Breast epithelium (tissue), 4 donors: ENCODE data around the gene FLT4. TPM values are rescaled to one million over a fixed set of nuclear protein-coding genes. Genes with fewer than 3 reads are reported as not detected.

Source experiments
- DNase-seq, 2 donors: peaks; one replicate each; pipeline ENCODE4 v3.0.0-alpha.2; 2019; ENCODE audit warnings: low spot score in 2 of 2
- H3K27ac ChIP-seq, 2 donors: fragments of 200-600 bp; sonication (generic) in 1 of 2; one replicate each; pipeline ENCODE4 v1.5.1; 2016 to 2019; ENCODE audit warnings: mild to moderate bottlenecking in 1 of 2
- H3K27me3 ChIP-seq, 2 donors: fragments of 200-600 bp; sonication (generic) in 1 of 2; one replicate each; pipeline versions ENCODE4 v1.5.1 to v1.6.0; 2017 to 2019; ENCODE audit warnings: control low read depth in 1 of 2, mild to moderate bottlenecking in 1 of 2
- H3K36me3 ChIP-seq: fragments of 200-600 bp; one replicate; pipeline ENCODE4 v1.5.1; 2019
- H3K4me1 ChIP-seq, 2 donors: fragments of 200-600 bp; sonication (generic); one replicate each; pipeline ENCODE4 v1.5.1; 2016 to 2019; ENCODE audit warnings: control low read depth in 1 of 2
- H3K4me3 ChIP-seq, 3 donors: fragments of 200-600 bp; sonication (generic); 1 replicate in 2 of 3; 2 replicates in 1 of 3; pipeline ENCODE4 v1.5.1; 2016 to 2019; ENCODE audit warnings: mild to moderate bottlenecking in 3 of 3, moderate library complexity in 2 of 3
- H3K9me3 ChIP-seq, 2 donors: fragments of 200-600 bp; sonication (generic) in 1 of 2; one replicate each; pipeline ENCODE4 v1.5.1; 2016 to 2019; ENCODE audit warnings: control low read depth in 1 of 2
- POLR2A ChIP-seq: fragments of 450-650 bp; IDR thresholded peaks from one replicate; pipeline ENCODE4 v1.6.1; 2016; ENCODE audit warnings: antibody characterized with exemption, mild to moderate bottlenecking, moderate library complexity
- POLR2AphosphoS5 ChIP-seq, 3 donors: sonication (generic); formaldehyde crosslinking; IDR thresholded peaks; one replicate each; pipeline ENCODE4 v1.6.1; 2017; ENCODE audit warnings: antibody characterized with exemption in 3 of 3
- intact Hi-C: fragments of 100-400 bp; cut with DNase I; formaldehyde crosslinking; loops from one replicate; pipeline ENCODE4 v1.15.1; 2023; ENCODE audit warnings: low total_unique reads
- total RNA-seq, 3 donors: library from RNA; depleted of rRNA; stranded (reverse); fragments of >200 nt; gene quantifications; one replicate each; pipeline ENCODE4 v1.1.0, GENCODE V29; 2016
- TF ChIP-seq, protein P1 (sequence below), 3 donors: fragments of 450-650 bp; IDR thresholded peaks; one replicate each; pipeline ENCODE4 v1.5.1; 2016 to 2017; ENCODE audit warnings: antibody characterized with exemption in 3 of 3, mild to moderate bottlenecking in 3 of 3, moderate library complexity in 3 of 3

The FLT4 gene
- total RNA-seq, 3 donors from 2014 or later: 4.3 to 35.7 (median 7.9) TPM

DNA sequence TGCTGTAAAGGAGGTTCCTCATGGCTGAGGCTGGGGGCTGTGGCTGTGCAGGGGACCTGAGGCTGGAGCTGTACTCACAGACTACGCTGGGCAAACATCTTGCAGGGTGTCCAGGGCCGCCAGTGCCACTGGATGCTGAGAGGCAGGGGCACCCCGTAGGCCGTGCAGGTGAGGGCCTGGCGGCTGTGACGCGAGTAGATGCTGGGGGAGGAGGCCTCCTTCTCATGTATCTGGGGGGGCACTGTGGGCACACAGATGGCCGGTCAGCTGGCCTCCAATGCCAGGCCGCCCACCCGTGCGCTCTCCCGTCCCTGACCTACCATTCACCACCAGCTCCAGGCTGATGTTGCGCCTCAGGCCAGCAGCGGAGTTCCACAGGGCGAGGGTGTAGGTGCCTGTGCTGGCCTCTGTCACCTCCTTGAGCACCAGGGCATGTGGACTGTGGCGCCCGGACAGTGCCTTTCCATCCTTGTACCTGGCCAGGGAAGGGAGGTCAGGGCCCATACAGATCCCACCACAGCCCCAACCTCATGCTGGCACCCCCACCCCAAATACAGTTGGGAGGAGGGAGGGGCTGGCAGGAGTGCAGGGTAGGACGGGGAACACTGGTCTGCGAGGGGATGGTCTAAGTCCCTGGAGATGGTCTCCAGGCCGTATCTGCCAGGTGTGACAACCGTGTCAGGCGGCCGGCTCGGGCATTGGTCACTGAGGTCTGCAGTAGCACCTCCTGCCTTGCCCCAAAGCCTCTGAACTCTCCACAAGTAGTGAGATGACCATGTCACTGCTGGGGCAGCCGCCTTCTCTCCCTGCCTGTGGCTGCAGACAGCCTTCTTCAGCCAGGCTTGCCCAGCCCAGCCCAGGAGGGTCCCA is 23.4 kb downstream of the FLT4 start:
- Histone ChIP-seq H3K36me3 (no peaks in the 10 kb centered on the region), H3K9me3 (no peaks in the 10 kb centered on the region), H3K4me1 (no peaks in the 10 kb centered on the region), H3K27ac (no peak overlapping the region), H3K27me3 (no peaks in the 10 kb centered on the region), H3K4me3 (no peak overlapping the region)
- TF ChIP-seq, protein P1, sequence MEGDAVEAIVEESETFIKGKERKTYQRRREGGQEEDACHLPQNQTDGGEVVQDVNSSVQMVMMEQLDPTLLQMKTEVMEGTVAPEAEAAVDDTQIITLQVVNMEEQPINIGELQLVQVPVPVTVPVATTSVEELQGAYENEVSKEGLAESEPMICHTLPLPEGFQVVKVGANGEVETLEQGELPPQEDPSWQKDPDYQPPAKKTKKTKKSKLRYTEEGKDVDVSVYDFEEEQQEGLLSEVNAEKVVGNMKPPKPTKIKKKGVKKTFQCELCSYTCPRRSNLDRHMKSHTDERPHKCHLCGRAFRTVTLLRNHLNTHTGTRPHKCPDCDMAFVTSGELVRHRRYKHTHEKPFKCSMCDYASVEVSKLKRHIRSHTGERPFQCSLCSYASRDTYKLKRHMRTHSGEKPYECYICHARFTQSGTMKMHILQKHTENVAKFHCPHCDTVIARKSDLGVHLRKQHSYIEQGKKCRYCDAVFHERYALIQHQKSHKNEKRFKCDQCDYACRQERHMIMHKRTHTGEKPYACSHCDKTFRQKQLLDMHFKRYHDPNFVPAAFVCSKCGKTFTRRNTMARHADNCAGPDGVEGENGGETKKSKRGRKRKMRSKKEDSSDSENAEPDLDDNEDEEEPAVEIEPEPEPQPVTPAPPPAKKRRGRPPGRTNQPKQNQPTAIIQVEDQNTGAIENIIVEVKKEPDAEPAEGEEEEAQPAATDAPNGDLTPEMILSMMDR (IDR thresholded peaks at IDR 0.05): no peak
- TF ChIP-seq POLR2A (no peak), POLR2AphosphoS5 (IDR thresholded peaks at IDR 0.05) (no peak)
- intact Hi-C loops: no loop called here
- DNase-seq: no peak

DNA sequence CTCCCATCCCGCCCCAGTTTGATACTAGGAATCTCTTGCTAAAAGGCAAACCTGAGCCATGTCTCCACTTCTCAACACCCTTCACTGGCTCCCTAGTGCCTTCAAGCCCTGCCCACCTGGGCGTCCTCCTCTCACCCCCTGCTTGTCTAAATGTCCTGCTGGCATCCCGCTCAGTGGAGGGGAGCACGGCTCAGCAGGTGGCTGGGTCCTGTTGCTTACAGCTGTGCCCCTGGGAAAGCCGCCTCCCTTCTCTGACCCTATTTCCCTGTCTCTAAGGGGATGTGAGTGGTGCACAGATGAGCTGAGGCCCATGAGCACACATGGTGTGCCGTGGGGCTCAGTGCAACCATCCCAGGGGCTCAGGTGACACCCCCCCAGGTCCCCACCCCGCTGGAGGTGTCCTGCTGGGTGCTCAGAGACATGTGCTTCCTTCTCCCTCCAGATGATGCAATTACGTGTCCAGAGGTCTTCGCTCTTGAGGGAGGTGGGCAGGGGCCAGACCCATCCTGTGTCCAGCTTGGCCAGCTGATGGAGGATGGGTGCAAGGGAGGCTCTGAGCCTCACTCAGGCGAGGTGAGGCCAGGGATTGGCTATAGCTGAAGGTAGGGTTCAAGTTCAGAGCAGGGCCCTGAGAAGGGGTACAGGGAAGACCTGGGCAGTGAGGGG is 24.1 kb downstream of the FLT4 start:
- TF ChIP-seq POLR2AphosphoS5 (IDR thresholded peaks at IDR 0.05) (no peak), POLR2A (no peak)
- TF ChIP-seq, protein P1 (IDR thresholded peaks at IDR 0.05): no peak
- intact Hi-C loops: no loop called here
- Histone ChIP-seq H3K36me3 (no peaks in the 10 kb centered on the region), H3K27me3 (peaks cover 0 to 5% of the 10 kb centered on the region in 2 donors), H3K9me3 (no peaks in the 10 kb centered on the region), H3K4me3 (no peak overlapping the region), H3K4me1 (no peaks in the 10 kb centered on the region), H3K27ac (no peak overlapping the region)
- no peak for DNase-seq

- no peak for DNase-seq
- H3K9me3 ChIP-seq: no peaks in the 10 kb centered on the region
- peaks cover 0 to 11% of the 10 kb centered on the region in 2 donors for H3K27me3 ChIP-seq
- no peaks in the 10 kb centered on the region for H3K36me3 ChIP-seq
- no peak overlapping the region for H3K27ac ChIP-seq
- no peak overlapping the region for H3K4me3 ChIP-seq
- intact Hi-C loops: no loop called here
- no peaks in the 10 kb centered on the region for H3K4me1 ChIP-seq
- TF ChIP-seq, protein P1 (IDR thresholded peaks at IDR 0.05): no peak
- no peak for TF ChIP-seq POLR2A
- no peak for TF ChIP-seq POLR2AphosphoS5 (IDR thresholded peaks at IDR 0.05)
Measured at GRCh38 chr5:180624587-180624986, 24.8 kb downstream of the FLT4 start.

GRCh38 chr5:180623844-180624243 is 25.6 kb downstream of the FLT4 start:
- H3K36me3 ChIP-seq: no peaks in the 10 kb centered on the region
- no peak for TF ChIP-seq POLR2A
- TF ChIP-seq, protein P1 (IDR thresholded peaks at IDR 0.05): no peak
- TF ChIP-seq POLR2AphosphoS5 (IDR thresholded peaks at IDR 0.05): no peak
- intact Hi-C loops: no loop called here
- H3K27me3 ChIP-seq: peaks cover 0 to 14% of the 10 kb centered on the region in 2 donors
- H3K4me1 ChIP-seq: no peaks in the 10 kb centered on the region
- no peaks in the 10 kb centered on the region for H3K9me3 ChIP-seq
- DNase-seq: no peak
- H3K4me3 ChIP-seq: no peak overlapping the region
- peak overlapping the region in 1 of 2 donors; percentile 63 for H3K27ac ChIP-seq

DNA sequence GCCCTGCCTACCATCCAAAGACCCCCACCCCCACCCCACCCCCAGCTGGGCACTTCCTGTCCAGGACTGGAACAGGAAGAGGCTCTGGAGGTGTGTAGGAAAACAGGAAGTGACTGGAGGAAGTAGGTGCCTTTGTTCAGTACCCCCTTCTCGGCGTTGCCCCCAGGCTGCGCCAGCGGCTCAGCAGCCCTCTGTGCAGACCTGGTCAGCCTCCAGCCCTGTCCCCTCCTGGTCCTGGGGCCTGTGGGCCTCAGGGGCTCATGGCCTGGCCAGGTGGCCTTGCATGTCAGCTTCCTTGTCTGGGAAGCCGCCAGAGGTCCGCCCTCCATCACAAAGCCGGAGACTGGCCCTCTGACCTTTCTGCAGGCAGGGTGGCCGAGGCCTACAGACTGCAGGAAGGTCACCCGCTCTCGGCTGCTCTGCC is 26.0 kb downstream of the FLT4 start:
- no peaks in the 10 kb centered on the region for H3K36me3 ChIP-seq
- H3K4me1 ChIP-seq: no peaks in the 10 kb centered on the region
- no peaks in the 10 kb centered on the region for H3K9me3 ChIP-seq
- no peak overlapping the region for H3K4me3 ChIP-seq
- TF ChIP-seq, protein P1 (IDR thresholded peaks at IDR 0.05): no peak
- no peak for TF ChIP-seq POLR2AphosphoS5 (IDR thresholded peaks at IDR 0.05)
- TF ChIP-seq POLR2A: no peak
- intact Hi-C loops: no loop called here
- H3K27me3 ChIP-seq: peaks cover 0 to 14% of the 10 kb centered on the region in 2 donors
- peak overlapping the region in 1 of 2 donors; percentile 63 for H3K27ac ChIP-seq
- no peak for DNase-seq
